Measurements from ENCODE around the gene RASGRF1. TPM values are rescaled to one million over a fixed set of nuclear protein-coding genes. Genes with fewer than 3 reads are reported as not detected.

The RASGRF1 gene
- total and polyA plus RNA-seq, 2 donors (not counting 1 experiment from before 2014, with no cell fraction given), result 1.0 to 9.4 TPM

GRCh38 chr15:79101866-79102581, 11.4 kb upstream of the RASGRF1 start:
- Mint-ChIP-seq H3K9me3 (ENCODE audit: insufficient read depth) (no peaks in the 10 kb centered on the region), H3K4me3 (no peak overlapping the region), H3K4me1 (peaks cover 8% of the 10 kb centered on the region), H3K27me3 (peaks cover 44% of the 10 kb centered on the region), H3K27ac (no peak overlapping the region)
- 100% methylated on average over 5 of the region's 12 CpGs for WGBS (ENCODE audit: insufficient coverage)
- no peak for ATAC-seq (ENCODE audit: low read depth)
- Histone ChIP-seq H3K4me1 (ENCODE audit: control insufficient read depth in 2 of 2, insufficient read depth in 2 of 2, low read length in 2 of 2) (peaks cover 5% of the 10 kb centered on the region in 2 donors), H3K27ac (ENCODE audit: low read length in 2 of 2) (no peak overlapping the region), H3K9ac (ENCODE audit: low read length) (no peak overlapping the region), H3K27me3 (replicated peaks in 1 of 4; ENCODE audit: control extremely low read depth in 1 of 4, control insufficient read depth in 3 of 4, insufficient read depth in 4 of 4, low read length in 3 of 4) (peaks cover 0 to 9% (median 4%) of the 10 kb centered on the region in 4 experiments), H2AFZ (ENCODE audit: insufficient read depth, low read depth, low read length, poor library complexity, severe bottlenecking) (no peak overlapping the region), H3K4me3 (ENCODE audit: control extremely low read depth in 1 of 5, extremely low read depth in 1 of 5, insufficient read depth in 1 of 5, low read depth in 2 of 5, low read length in 4 of 5) (no peak overlapping the region), H3K4me2 (replicated peaks; ENCODE audit: low read depth, low read length, poor library complexity, severe bottlenecking) (no peak overlapping the region), H3K9me3 (ENCODE audit: control extremely low read depth in 1 of 3, control insufficient read depth in 2 of 3, insufficient read depth in 1 of 3, low read length in 2 of 3) (peaks cover 0 to 3% (median 0%) of the 10 kb centered on the region in 3 donors), H3K36me3 (replicated peaks in 1 of 2; ENCODE audit: control extremely low read depth in 1 of 2, control insufficient read depth in 1 of 2, extremely low read depth in 1 of 2, insufficient read depth in 2 of 2, low read length in 1 of 2) (no peaks in the 10 kb centered on the region), H4K20me1 (ENCODE audit: control insufficient read depth, insufficient read depth, low read length, poor library complexity, severe bottlenecking) (no peaks in the 10 kb centered on the region), H3K79me2 (ENCODE audit: control insufficient read depth, insufficient read depth, low read length) (no peaks in the 10 kb centered on the region)
- ChIA-PET POLR2A (interaction anchor here (0.6 kb wide), 1 partner anchor 229 kb away, joined by 10 read pairs; the partner anchor contains the start of gene MORF4L1), CTCF (no interaction called here)
- TF ChIP-seq EZH2 (IDR thresholded peaks at IDR 0.05; ENCODE audit: borderline replicate concordance, insufficient read depth, low read depth, low read length, poor library complexity, severe bottlenecking) (no peak), CTCF (IDR thresholded peaks at IDR 0.05) (no peak)
- DNase-seq, result no peak
- intact Hi-C loops (cut with micrococcal nuclease), result no loop called here

- Histone ChIP-seq H3K36me3 (replicated peaks in 1 of 2; ENCODE audit: control extremely low read depth in 1 of 2, control insufficient read depth in 1 of 2, extremely low read depth in 1 of 2, insufficient read depth in 2 of 2, low read length in 1 of 2) (no peaks in the 10 kb centered on the region), H3K27ac (ENCODE audit: low read length in 2 of 2) (no peak overlapping the region), H3K79me2 (ENCODE audit: control insufficient read depth, insufficient read depth, low read length) (no peaks in the 10 kb centered on the region), H4K20me1 (ENCODE audit: control insufficient read depth, insufficient read depth, low read length, poor library complexity, severe bottlenecking) (no peaks in the 10 kb centered on the region), H3K9ac (ENCODE audit: low read length) (no peak overlapping the region), H3K27me3 (replicated peaks in 1 of 4; ENCODE audit: control extremely low read depth in 1 of 4, control insufficient read depth in 3 of 4, insufficient read depth in 4 of 4, low read length in 3 of 4) (peaks cover 0 to 16% (median 5%) of the 10 kb centered on the region in 4 experiments), H3K9me3 (ENCODE audit: control extremely low read depth in 1 of 3, control insufficient read depth in 2 of 3, insufficient read depth in 1 of 3, low read length in 2 of 3) (no peaks in the 10 kb centered on the region), H2AFZ (ENCODE audit: insufficient read depth, low read depth, low read length, poor library complexity, severe bottlenecking) (no peak overlapping the region), H3K4me3 (ENCODE audit: control extremely low read depth in 1 of 5, extremely low read depth in 1 of 5, insufficient read depth in 1 of 5, low read depth in 2 of 5, low read length in 4 of 5) (no peak overlapping the region), H3K4me1 (ENCODE audit: control insufficient read depth in 2 of 2, insufficient read depth in 2 of 2, low read length in 2 of 2) (no peaks in the 10 kb centered on the region), H3K4me2 (replicated peaks; ENCODE audit: low read depth, low read length, poor library complexity, severe bottlenecking) (no peak overlapping the region)
- CTCF ChIA-PET, result interaction anchor here (1.2 to 1.6 kb wide), 2 partner anchors 27 to 71 kb away, joined by 3 to 4 read pairs; no protein-coding TSS in a partner anchor
- POLR2A ChIA-PET, result no interaction called here
- DNase-seq (no peak), ATAC-seq (ENCODE audit: low read depth) (no peak)
- H3K27me3 Mint-ChIP-seq, result peaks cover 57% of the 10 kb centered on the region
- no peak overlapping the region for H3K4me3 Mint-ChIP-seq
- H3K4me1 Mint-ChIP-seq, result no peaks in the 10 kb centered on the region
- intact Hi-C loops (cut with micrococcal nuclease), result no loop called here
- no peaks in the 10 kb centered on the region for H3K9me3 Mint-ChIP-seq (ENCODE audit: insufficient read depth)
- no peak for TF ChIP-seq EZH2 (IDR thresholded peaks at IDR 0.05; ENCODE audit: borderline replicate concordance, insufficient read depth, low read depth, low read length, poor library complexity, severe bottlenecking)
- WGBS (ENCODE audit: insufficient coverage), result 100% methylated on average over 2 of the region's 4 CpGs
- no peak overlapping the region for H3K27ac Mint-ChIP-seq
These were observed 9.1 kb upstream of the RASGRF1 start for GRCh38 chr15:79099692-79100091.

Data from B cell (primary cell).